Astrocyte (in vitro differentiated cells and primary cell): ENCODE data around the gene HPSE2. TPM values are rescaled to one million over a fixed set of nuclear protein-coding genes. Genes with fewer than 3 reads are reported as not detected.

ENCODE experiments used
- DNase-seq: peaks from one replicate; pipeline ENCODE4 v3.0.0-alpha.2; 2010; ENCODE audit warnings: low read depth
- FAIRE-seq: peaks from 2 replicates; lab custom pipeline; 2011; peaks lifted over from hg19 to GRCh38; lab: Jason Lieb, UNC
- H2AFZ ChIP-seq: 2 replicates; pipeline ENCODE4 v1.6.0; 2012; ENCODE audit warnings: low read depth, low read length, inconsistent platforms
- H3K27ac ChIP-seq: 2 replicates; pipeline ENCODE4 v1.5.1; 2011; ENCODE audit warnings: low read depth, low read length, inconsistent platforms
- H3K27me3 ChIP-seq: 2 replicates; pipeline ENCODE4 v1.6.0; 2011; ENCODE audit warnings: low read length, inconsistent platforms; ENCODE audit not compliant: insufficient read depth
- H3K36me3 ChIP-seq: 2 replicates; pipeline ENCODE4 v1.5.1; 2011; ENCODE audit warnings: low read length, inconsistent platforms; ENCODE audit not compliant: insufficient read depth
- H3K4me1 ChIP-seq: 2 replicates; pipeline ENCODE4 v1.5.1; 2011; ENCODE audit warnings: low read length, inconsistent platforms; ENCODE audit not compliant: insufficient read depth
- H3K4me2 ChIP-seq: 2 replicates; pipeline ENCODE4 v1.6.0; 2012; ENCODE audit warnings: low read length, inconsistent platforms
- H3K4me3 ChIP-seq: 2 replicates; pipeline ENCODE4 v1.5.1; 2011; ENCODE audit warnings: low read depth, mild to moderate bottlenecking, low read length, inconsistent platforms; ENCODE audit not compliant: insufficient read depth
- H3K79me2 ChIP-seq: 2 replicates; pipeline ENCODE4 v1.6.0; 2012; ENCODE audit warnings: mild to moderate bottlenecking, low read length, inconsistent platforms; ENCODE audit not compliant: insufficient read depth
- H3K9ac ChIP-seq: 2 replicates; pipeline ENCODE4 v1.6.0; 2012; ENCODE audit warnings: mild to moderate bottlenecking, low read length, inconsistent platforms
- H3K9me3 ChIP-seq: 2 replicates; pipeline ENCODE4 v1.5.1; 2012; ENCODE audit warnings: low read depth, mild to moderate bottlenecking, low read length, inconsistent platforms; ENCODE audit not compliant: insufficient read depth
- H4K20me1 ChIP-seq: 2 replicates; pipeline ENCODE4 v1.6.0; 2012; ENCODE audit warnings: low read length, inconsistent platforms; ENCODE audit not compliant: insufficient read depth
- H3K27ac Mint-ChIP-seq: one replicate; pipeline ENCODE4 v1.8.0; 2021; ENCODE audit warnings: mild to moderate bottlenecking, mixed read lengths; ENCODE audit not compliant: unreplicated experiment
- H3K27me3 Mint-ChIP-seq: one replicate; pipeline ENCODE4 v1.8.0; 2021; ENCODE audit warnings: low read depth, mixed read lengths; ENCODE audit not compliant: unreplicated experiment
- H3K36me3 Mint-ChIP-seq: one replicate; pipeline ENCODE4 v1.8.0; 2021; ENCODE audit warnings: low read depth, mixed read lengths; ENCODE audit not compliant: unreplicated experiment
- H3K4me1 Mint-ChIP-seq: one replicate; pipeline ENCODE4 v1.8.0; 2021; ENCODE audit warnings: low read depth, mixed read lengths; ENCODE audit not compliant: unreplicated experiment
- H3K4me3 Mint-ChIP-seq: one replicate; pipeline ENCODE4 v1.8.0; 2021; ENCODE audit warnings: mild to moderate bottlenecking, moderate library complexity, mixed read lengths; ENCODE audit not compliant: unreplicated experiment
- H3K9me3 Mint-ChIP-seq: one replicate; pipeline ENCODE4 v1.8.0; 2021; ENCODE audit warnings: mild to moderate bottlenecking, mixed read lengths; ENCODE audit not compliant: unreplicated experiment
- CTCF ChIP-seq: IDR thresholded peaks from 2 replicates; pipeline ENCODE4 v1.5.1; 2011; ENCODE audit warnings: low read depth, mild to moderate bottlenecking, inconsistent platforms, low read length, moderate library complexity; ENCODE audit not compliant: insufficient read depth
- EZH2 ChIP-seq: IDR thresholded peaks from 2 replicates; pipeline ENCODE4 v1.6.1; 2012; ENCODE audit warnings: mild to moderate bottlenecking, low read length, inconsistent platforms; ENCODE audit not compliant: insufficient read depth
- total RNA-seq: library from RNA; stranded (reverse); gene quantifications from 2 replicates; pipeline ENCODE4 v1.2.1, GENCODE V29; 2021

HPSE2 gene
- total RNA-seq, 1 donor from 2014 or later = 0.14 TPM

GRCh38 chr10:98790817-98791216 lies 444.8 kb downstream of the HPSE2 start:
- DNase-seq = no peak

GRCh38 chr10:98778277-98778759 lies 457.3 kb downstream of the HPSE2 start:
- H3K27ac Mint-ChIP-seq = no peak overlapping the region

More at GRCh38 chr10:98790817-98791216, 444.8 kb downstream of the HPSE2 start:
- TF ChIP-seq EZH2 (no peak), CTCF (peak; percentile 25)
- H3K4me3 Mint-ChIP-seq = no peak overlapping the region
- H3K36me3 ChIP-seq = no peaks in the 10 kb centered on the region
- H4K20me1 ChIP-seq = no peaks in the 10 kb centered on the region
- no peak overlapping the region for H3K27ac ChIP-seq
- H3K79me2 ChIP-seq = no peaks in the 10 kb centered on the region
- no peak overlapping the region for H3K4me3 ChIP-seq
- no peaks in the 10 kb centered on the region for H3K9me3 ChIP-seq
- H3K4me1 ChIP-seq = no peaks in the 10 kb centered on the region
- no peak overlapping the region for H3K27ac Mint-ChIP-seq
- H3K4me2 ChIP-seq = no peak overlapping the region
- peaks cover 2% of the 10 kb centered on the region for H3K36me3 Mint-ChIP-seq
- no peaks in the 10 kb centered on the region for H3K27me3 Mint-ChIP-seq
- no peak for FAIRE-seq
- H3K9ac ChIP-seq = no peak overlapping the region
- no peaks in the 10 kb centered on the region for H3K27me3 ChIP-seq
- no peaks in the 10 kb centered on the region for H3K4me1 Mint-ChIP-seq
- no peak overlapping the region for H2AFZ ChIP-seq
- no peaks in the 10 kb centered on the region for H3K9me3 Mint-ChIP-seq

More at GRCh38 chr10:98778277-98778759, 457.3 kb downstream of the HPSE2 start:
- no peaks in the 10 kb centered on the region for H3K4me1 Mint-ChIP-seq
- Histone ChIP-seq H2AFZ (no peak overlapping the region), H3K9ac (no peak overlapping the region), H3K27ac (no peak overlapping the region), H3K9me3 (no peaks in the 10 kb centered on the region), H3K4me1 (no peaks in the 10 kb centered on the region), H3K36me3 (no peaks in the 10 kb centered on the region), H3K79me2 (no peaks in the 10 kb centered on the region), H4K20me1 (no peaks in the 10 kb centered on the region), H3K4me3 (no peak overlapping the region), H3K27me3 (no peaks in the 10 kb centered on the region), H3K4me2 (no peak overlapping the region)
- FAIRE-seq (no peak), DNase-seq (no peak)
- no peaks in the 10 kb centered on the region for H3K9me3 Mint-ChIP-seq
- no peaks in the 10 kb centered on the region for H3K36me3 Mint-ChIP-seq
- no peak overlapping the region for H3K4me3 Mint-ChIP-seq
- no peak for TF ChIP-seq EZH2
- TF ChIP-seq CTCF = no peak
- H3K27me3 Mint-ChIP-seq = peaks cover 2% of the 10 kb centered on the region
